ENCODE measurements around the gene CXCL10.

- TF ChIP-seq POLR2A (IDR thresholded peaks at IDR 0.05; ENCODE audit: low read depth, low read length) (no peak), TAF1 (IDR thresholded peaks at IDR 0.05; ENCODE audit: borderline replicate concordance, low read depth, low read length) (no peak), POLR2AphosphoS5 (IDR thresholded peaks at IDR 0.05; ENCODE audit: low read depth, low read length) (no peak)
Measured at GRCh38 chr4:76067652-76068286, 44.5 kb upstream of the CXCL10 start.

All from GM12892 (cell line).